ENCODE data around the gene MUL1.
"Not testable (repeated sequence)": the region's sequence is repeated elsewhere in the genome, so short reads cannot be mapped to it uniquely, and the experiment has no call there.

The MUL1 gene

GRCh38 chr1:20511518-20512428 is 3.8 kb upstream of the MUL1 start:
- DNase-seq: no peak

GRCh38 chr1:20508411-20508771 is 440 bp upstream of the MUL1 start:
- DNase-seq: no peak

GRCh38 chr1:20507248-20507563 is 745 bp downstream of the MUL1 start:
- DNase-seq: no peak

GRCh38 chr1:20505488-20505887 is 2.5 kb downstream of the MUL1 start:
- no peak for DNase-seq

GRCh38 chr1:20500716-20501115 is 7.2 kb downstream of the MUL1 start:
- DNase-seq: no peak

- no peak for DNase-seq
Observed at GRCh38 chr1:20499718-20500117, 8.2 kb downstream of the MUL1 start.

- no peak for DNase-seq
Observed at GRCh38 chr1:20499105-20499504, 8.8 kb downstream of the MUL1 start.

GRCh38 chr1:20498116-20498515 is 9.8 kb downstream of the MUL1 start:
- DNase-seq: no peak

- no peak for DNase-seq
Observed at GRCh38 chr1:20497506-20497905, 10.4 kb downstream of the MUL1 start.

- not testable (repeated sequence) for DNase-seq
Observed at GRCh38 chr1:20496725-20497383, 11.1 kb downstream of the MUL1 start.

- no peak for DNase-seq
Observed at GRCh38 chr1:20496241-20496661, 11.7 kb downstream of the MUL1 start.

GRCh38 chr1:20495661-20496060 is 12.3 kb downstream of the MUL1 start:
- DNase-seq: no peak

- no peak for DNase-seq
Observed at GRCh38 chr1:20494609-20495311, 13.2 kb downstream of the MUL1 start.

GRCh38 chr1:20493839-20494608 is 13.9 kb downstream of the MUL1 start:
- DNase-seq: peak; percentile 85

GRCh38 chr1:20493309-20493708 is 14.6 kb downstream of the MUL1 start:
- no peak for DNase-seq

GRCh38 chr1:20492751-20493150 is 15.2 kb downstream of the MUL1 start:
- no peak for DNase-seq

GRCh38 chr1:20491866-20492265 is 16.1 kb downstream of the MUL1 start:
- DNase-seq: no peak

- DNase-seq: no peak
Observed at GRCh38 chr1:20491178-20491577, 16.8 kb downstream of the MUL1 start.

- peak; percentile 95 for DNase-seq
Observed at GRCh38 chr1:20487236-20487590, 20.7 kb downstream of the MUL1 start.

GRCh38 chr1:20486457-20487235 is 21.3 kb downstream of the MUL1 start:
- DNase-seq: peak; percentile 95

GRCh38 chr1:20485527-20486456 is 22.2 kb downstream of the MUL1 start, which contains the start of gene CAMK2N1:
Gene CAMK2N1 (minus strand): TSS chr1:20486210. CDS start chr1:20485379, 831 bp downstream.
- DNase-seq: peak; percentile 77
